ENCODE data around the gene IFNGR2. TPM values are rescaled to one million over a fixed set of nuclear protein-coding genes. Genes with fewer than 3 reads are reported as not detected.
"Not testable (repeated sequence)": the region's sequence is repeated elsewhere in the genome, so short reads cannot be mapped to it uniquely, and the experiment has no call there.

The IFNGR2 gene
- total RNA-seq, 1 donor from 2014 or later: 83.5 TPM

DNA sequence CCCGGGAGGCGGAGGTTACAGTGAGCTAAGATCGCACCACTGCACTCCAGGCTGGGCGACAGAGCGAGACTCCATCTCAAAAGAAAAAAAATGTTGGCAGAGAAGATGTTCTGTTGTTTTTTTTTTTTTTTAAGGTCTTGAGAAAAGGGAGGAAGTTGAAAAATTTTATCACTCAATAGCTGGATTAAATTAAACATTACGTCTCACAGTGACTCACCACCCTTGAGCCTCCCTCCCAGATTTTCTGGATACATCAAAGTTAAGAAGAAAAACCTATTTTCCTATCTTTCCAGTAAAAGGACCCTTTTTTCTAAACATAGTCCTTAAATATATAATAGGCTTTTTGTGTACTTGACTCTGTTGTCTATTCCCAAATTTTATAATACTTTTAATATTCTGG lies 42.9 kb upstream of the IFNGR2 start:
- Histone ChIP-seq H3K36me3 (peaks cover 30% of the 10 kb centered on the region), H3K4me1 (peaks cover 29% of the 10 kb centered on the region), H3K4me3 (no peak overlapping the region), H3K27me3 (ENCODE audit: low read depth) (no peaks in the 10 kb centered on the region), H3K9me3 (no peaks in the 10 kb centered on the region), H3K27ac (no peak overlapping the region)
- TF ChIP-seq, protein P1, sequence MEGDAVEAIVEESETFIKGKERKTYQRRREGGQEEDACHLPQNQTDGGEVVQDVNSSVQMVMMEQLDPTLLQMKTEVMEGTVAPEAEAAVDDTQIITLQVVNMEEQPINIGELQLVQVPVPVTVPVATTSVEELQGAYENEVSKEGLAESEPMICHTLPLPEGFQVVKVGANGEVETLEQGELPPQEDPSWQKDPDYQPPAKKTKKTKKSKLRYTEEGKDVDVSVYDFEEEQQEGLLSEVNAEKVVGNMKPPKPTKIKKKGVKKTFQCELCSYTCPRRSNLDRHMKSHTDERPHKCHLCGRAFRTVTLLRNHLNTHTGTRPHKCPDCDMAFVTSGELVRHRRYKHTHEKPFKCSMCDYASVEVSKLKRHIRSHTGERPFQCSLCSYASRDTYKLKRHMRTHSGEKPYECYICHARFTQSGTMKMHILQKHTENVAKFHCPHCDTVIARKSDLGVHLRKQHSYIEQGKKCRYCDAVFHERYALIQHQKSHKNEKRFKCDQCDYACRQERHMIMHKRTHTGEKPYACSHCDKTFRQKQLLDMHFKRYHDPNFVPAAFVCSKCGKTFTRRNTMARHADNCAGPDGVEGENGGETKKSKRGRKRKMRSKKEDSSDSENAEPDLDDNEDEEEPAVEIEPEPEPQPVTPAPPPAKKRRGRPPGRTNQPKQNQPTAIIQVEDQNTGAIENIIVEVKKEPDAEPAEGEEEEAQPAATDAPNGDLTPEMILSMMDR (IDR thresholded peaks at IDR 0.05): no peak
- ATAC-seq: peak in 1 of 2 donors; percentile 23
- DNase-seq: no peak
- intact Hi-C loops (cut with DNase I): no loop called here

DNA sequence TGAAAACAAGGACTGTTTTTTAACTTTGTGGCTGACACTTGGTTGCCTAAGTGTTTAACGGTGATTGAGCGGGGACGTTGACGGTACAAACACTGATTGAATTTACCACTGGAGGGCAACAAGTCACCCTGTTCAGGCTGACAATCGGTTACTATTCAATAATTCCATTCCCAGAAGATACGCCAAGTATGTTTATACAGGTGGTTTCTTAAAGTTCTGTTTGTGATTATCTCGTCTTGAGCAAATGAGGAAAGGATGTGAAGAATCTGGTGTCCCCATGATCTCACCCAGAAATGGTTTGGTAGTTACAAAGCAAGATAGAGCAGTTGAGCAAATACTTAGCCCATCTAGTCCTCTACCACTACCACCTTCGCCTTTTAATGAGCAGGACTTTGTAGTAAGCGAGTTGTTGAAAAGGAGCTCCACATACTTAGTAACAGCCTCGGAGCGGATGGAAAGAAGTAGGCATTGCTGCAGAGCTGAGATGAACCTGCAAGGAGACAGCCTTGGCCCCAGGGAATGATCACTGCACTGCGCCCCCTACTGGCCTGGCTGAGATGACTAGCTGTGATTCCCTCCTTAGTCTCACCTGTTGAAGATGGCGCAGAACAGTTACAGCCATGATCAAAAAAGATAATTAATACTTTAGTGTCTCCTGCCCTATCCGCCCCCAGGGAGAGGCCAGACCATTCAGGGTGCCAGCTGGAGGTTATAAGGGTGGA lies 42.2 kb upstream of the IFNGR2 start:
- TF ChIP-seq, protein P1 (IDR thresholded peaks at IDR 0.05): peak; percentile 74
- Histone ChIP-seq H3K4me1 (peaks cover 29% of the 10 kb centered on the region), H3K27ac (peak overlapping the region; percentile 74), H3K9me3 (no peaks in the 10 kb centered on the region), H3K36me3 (peaks cover 22% of the 10 kb centered on the region), H3K27me3 (ENCODE audit: low read depth) (no peaks in the 10 kb centered on the region), H3K4me3 (peak overlapping the region; percentile 43)
- DNase-seq (peak; percentile 81), ATAC-seq (peak; percentile 92 to 93)
- intact Hi-C loops (cut with DNase I): no loop called here

DNA sequence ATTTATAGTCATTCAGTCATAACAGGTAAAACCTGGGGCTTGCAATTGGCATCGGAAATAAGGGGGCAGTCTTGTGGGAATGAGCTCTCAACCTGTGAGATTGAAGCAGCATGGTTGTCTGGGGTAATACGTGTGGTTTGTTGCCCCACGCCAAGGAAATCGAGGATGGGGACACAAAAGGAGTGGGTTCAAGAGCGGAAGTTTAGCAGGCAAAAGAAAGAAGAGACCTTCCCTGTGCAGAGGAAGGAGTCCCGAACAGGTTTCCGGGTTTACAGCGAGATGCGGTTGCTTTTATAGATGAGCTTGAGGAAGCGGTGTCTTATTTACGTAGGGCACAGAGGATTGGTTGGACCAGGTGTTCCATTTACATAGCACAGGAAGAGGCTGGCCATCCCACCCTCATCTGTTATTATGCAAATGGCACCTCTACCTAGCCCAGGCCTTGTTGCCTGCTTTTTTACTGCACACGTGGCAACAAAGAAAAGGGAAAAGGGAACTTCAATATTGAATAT lies 41.1 kb upstream of the IFNGR2 start:
- intact Hi-C loops (cut with DNase I): no loop called here
- H3K4me3 ChIP-seq: peak overlapping the region; percentile 43

DNA sequence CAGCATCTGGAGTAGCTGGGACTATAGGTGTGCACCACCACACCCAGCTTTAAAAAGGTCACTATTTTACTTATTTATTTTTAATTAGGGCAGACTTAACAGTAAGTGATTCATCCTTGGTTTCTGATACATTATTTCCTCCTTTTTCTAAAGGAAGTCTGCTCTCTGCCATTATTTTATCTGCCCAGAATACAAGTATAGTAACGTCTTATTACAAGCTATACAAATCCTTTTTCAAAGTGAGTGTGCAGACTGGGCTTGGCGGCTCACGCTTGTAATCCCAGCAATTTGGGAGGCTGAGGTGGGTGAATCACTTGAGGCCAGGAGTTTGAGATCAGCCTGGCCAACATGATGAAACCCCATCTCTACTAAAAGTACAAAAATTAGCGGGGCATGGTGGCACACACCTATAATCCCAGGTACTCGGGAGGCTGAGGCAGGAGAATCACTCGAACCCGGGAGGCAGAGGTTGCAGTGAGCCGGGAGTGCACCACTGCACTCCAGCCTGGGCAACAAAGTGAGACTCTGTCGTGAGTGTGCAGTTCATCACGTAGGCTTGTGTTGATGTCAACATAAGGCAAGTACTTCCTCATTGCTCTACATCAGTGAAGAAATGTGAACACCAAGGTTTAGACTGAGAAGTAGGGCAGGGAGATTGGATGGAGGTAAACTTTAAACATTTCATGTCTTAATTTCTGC lies 39.2 kb upstream of the IFNGR2 start:
- H3K36me3 ChIP-seq; H3K4me3 ChIP-seq; intact Hi-C loops (cut with DNase I); DNase-seq; H3K27me3 ChIP-seq (ENCODE audit: low read depth): not testable (repeated sequence)
- Histone ChIP-seq H3K4me1 (peaks cover 29% of the 10 kb centered on the region), H3K27ac (peak overlapping the region; percentile 64), H3K9me3 (peaks cover 20% of the 10 kb centered on the region)
- ATAC-seq: peak in 1 of 2 donors; percentile 66

More for the DNA sequence above, 41.1 kb upstream of the IFNGR2 start:
- H3K9me3 ChIP-seq: peaks cover 5% of the 10 kb centered on the region
- H3K36me3 ChIP-seq: peaks cover 11% of the 10 kb centered on the region
- peaks cover 29% of the 10 kb centered on the region for H3K4me1 ChIP-seq
- ATAC-seq (peak; percentile 46 to 63), DNase-seq (no peak)
- no peaks in the 10 kb centered on the region for H3K27me3 ChIP-seq (ENCODE audit: low read depth)
- TF ChIP-seq, protein P1 (IDR thresholded peaks at IDR 0.05): no peak
- H3K27ac ChIP-seq: peak overlapping the region; percentile 74

DNA sequence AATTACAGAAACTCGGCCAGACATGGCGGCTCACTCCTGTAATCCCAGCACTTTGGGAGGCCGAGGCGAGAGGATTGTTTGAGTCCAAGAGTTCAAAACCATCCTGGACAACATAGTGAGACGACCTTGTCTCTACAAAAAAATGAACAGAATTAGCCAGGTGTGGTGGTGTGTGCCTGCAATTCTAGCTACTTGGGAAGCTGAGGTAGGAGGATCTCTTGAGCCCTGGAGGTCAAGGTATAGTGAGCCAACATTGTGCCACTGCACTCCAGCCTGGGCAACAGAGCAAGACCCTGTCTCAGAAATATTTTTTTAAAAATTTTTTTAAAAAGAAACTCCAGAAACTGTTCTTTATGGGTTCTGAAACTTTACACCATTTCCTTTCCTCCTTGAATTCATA lies 38.4 kb upstream of the IFNGR2 start:
- H3K4me3 ChIP-seq: no peak overlapping the region
- peaks cover 20% of the 10 kb centered on the region for H3K9me3 ChIP-seq
- TF ChIP-seq, protein P1 (IDR thresholded peaks at IDR 0.05): no peak
- H3K27ac ChIP-seq: no peak overlapping the region
- peaks cover 28% of the 10 kb centered on the region for H3K4me1 ChIP-seq
- ATAC-seq: no peak
- no peaks in the 10 kb centered on the region for H3K27me3 ChIP-seq (ENCODE audit: low read depth)
- no peaks in the 10 kb centered on the region for H3K36me3 ChIP-seq
- DNase-seq: no peak
- intact Hi-C loops (cut with DNase I): no loop called here

All from lower lobe of right lung (tissue), 2 donors.